WTC11 (cell line): ENCODE results near the gene KIF6. TPM values are rescaled to one million over a fixed set of nuclear protein-coding genes. Genes with fewer than 3 reads are reported as not detected.

ENCODE experiments used
- ATAC-seq: fragments of 200-7000 bp; cut with Tn5 transposase; 2 replicates; pipeline ENCODE4 v1.10.0; 2021; ENCODE audit warnings: mild to moderate bottlenecking, moderate library complexity
- CTCF ChIA-PET: fragments of 300-600 bp; sonication (Branson Sonifier 250); formaldehyde crosslinking; loops from one replicate; lab custom pipeline; 2021; ENCODE audit warnings: antibody characterized with exemption; lab: Charles Lee
- POLR2A ChIA-PET: fragments of 350-600 bp; sonication (Branson Sonifier 250); formaldehyde crosslinking; loops from one replicate; lab custom pipeline; 2021; ENCODE audit warnings: antibody characterized with exemption; lab: Charles Lee
- DNase-seq: peaks from one replicate; pipeline ENCODE4 v3.0.0; 2021; ENCODE audit warnings: low spot score
- H3K27ac Mint-ChIP-seq: 2 replicates; pipeline ENCODE4 v1.8.0; 2021; ENCODE audit warnings: mixed read lengths
- H3K27me3 Mint-ChIP-seq: 2 replicates; pipeline ENCODE4 v1.8.0; 2021; ENCODE audit warnings: low read depth, mild to moderate bottlenecking, moderate library complexity, mixed read lengths
- H3K36me3 Mint-ChIP-seq: 2 replicates; pipeline ENCODE4 v1.8.0; 2021; ENCODE audit warnings: mixed read lengths
- H3K4me1 Mint-ChIP-seq: 2 replicates; pipeline ENCODE4 v1.8.0; 2022; ENCODE audit warnings: mixed read lengths
- H3K4me3 Mint-ChIP-seq: 2 replicates; pipeline ENCODE4 v1.8.0; 2021; ENCODE audit warnings: mild to moderate bottlenecking, moderate library complexity, mixed read lengths
- H3K9me3 Mint-ChIP-seq: 2 replicates; pipeline ENCODE4 v1.8.0; 2021; ENCODE audit warnings: mixed read lengths
- EMX1 ChIP-seq: fragments of 250-450 bp; sonication (Bioruptor Pico); IDR thresholded peaks from 2 replicates; pipeline ENCODE4 v1.8.0; 2021; ENCODE audit warnings: mild to moderate bottlenecking
- ETV6 ChIP-seq: sonication (generic); formaldehyde crosslinking; IDR thresholded peaks from 2 replicates; pipeline ENCODE4 v1.8.1; 2022; ENCODE audit warnings: mild to moderate bottlenecking, missing genetic modification reagents
- GABPB1 ChIP-seq: sonication (generic); formaldehyde crosslinking; IDR thresholded peaks from 2 replicates; pipeline ENCODE4 v1.8.1; 2023; ENCODE audit warnings: mild to moderate bottlenecking, missing genetic modification reagents
- JAZF1 ChIP-seq: fragments of 250-450 bp; sonication (Bioruptor Pico); IDR thresholded peaks from 2 replicates; pipeline ENCODE4 v1.9.0; 2021; ENCODE audit warnings: moderate library complexity, mild to moderate bottlenecking, inconsistent platforms
- KAT7 ChIP-seq: sonication (generic); formaldehyde crosslinking; IDR thresholded peaks from 2 replicates; pipeline ENCODE4 v1.8.1; 2023; ENCODE audit warnings: missing genetic modification reagents, mild to moderate bottlenecking, borderline replicate concordance
- SMAD3 ChIP-seq: sonication (generic); formaldehyde crosslinking; IDR thresholded peaks from 2 replicates; pipeline ENCODE4 v1.8.0; 2022; ENCODE audit warnings: missing genetic modification reagents, mild to moderate bottlenecking, borderline replicate concordance
- TEAD4 ChIP-seq: sonication (generic); formaldehyde crosslinking; IDR thresholded peaks from 2 replicates; pipeline ENCODE4 v1.8.0; 2022; ENCODE audit warnings: mild to moderate bottlenecking, missing genetic modification reagents
- ZNF317 ChIP-seq: sonication (generic); formaldehyde crosslinking; IDR thresholded peaks from 2 replicates; pipeline ENCODE4 v1.8.1; 2023; ENCODE audit warnings: low read depth, mild to moderate bottlenecking, moderate library complexity, missing genetic modification reagents, borderline replicate concordance
- total RNA-seq: library from RNA; stranded (reverse); gene quantifications from 3 replicates; pipeline ENCODE4 v1.2.3, GENCODE V29; 2021
- TF ChIP-seq, protein P1 (sequence below): fragments of 250-450 bp; sonication (Bioruptor Pico); IDR thresholded peaks from 2 replicates; pipeline ENCODE4 v1.9.0; 2021; ENCODE audit warnings: mild to moderate bottlenecking
- TF ChIP-seq, protein P2 (sequence below): sonication (generic); formaldehyde crosslinking; IDR thresholded peaks from 2 replicates; pipeline ENCODE4 v1.8.1; 2023; ENCODE audit warnings: mild to moderate bottlenecking, missing genetic modification reagents, moderate library complexity
- TF ChIP-seq, protein P3 (sequence below): sonication (generic); formaldehyde crosslinking; IDR thresholded peaks from 2 replicates; pipeline ENCODE4 v1.8.0; 2023; ENCODE audit warnings: mild to moderate bottlenecking, missing genetic modification reagents
- TF ChIP-seq, protein P4 (sequence below): fragments of 250-450 bp; sonication (Bioruptor Pico); IDR thresholded peaks from 2 replicates; pipeline ENCODE4 v1.8.0; 2021; ENCODE audit warnings: mild to moderate bottlenecking

The KIF6 gene
- total RNA-seq, 1 experiment from 2014 or later, result 0.57 TPM

DNA sequence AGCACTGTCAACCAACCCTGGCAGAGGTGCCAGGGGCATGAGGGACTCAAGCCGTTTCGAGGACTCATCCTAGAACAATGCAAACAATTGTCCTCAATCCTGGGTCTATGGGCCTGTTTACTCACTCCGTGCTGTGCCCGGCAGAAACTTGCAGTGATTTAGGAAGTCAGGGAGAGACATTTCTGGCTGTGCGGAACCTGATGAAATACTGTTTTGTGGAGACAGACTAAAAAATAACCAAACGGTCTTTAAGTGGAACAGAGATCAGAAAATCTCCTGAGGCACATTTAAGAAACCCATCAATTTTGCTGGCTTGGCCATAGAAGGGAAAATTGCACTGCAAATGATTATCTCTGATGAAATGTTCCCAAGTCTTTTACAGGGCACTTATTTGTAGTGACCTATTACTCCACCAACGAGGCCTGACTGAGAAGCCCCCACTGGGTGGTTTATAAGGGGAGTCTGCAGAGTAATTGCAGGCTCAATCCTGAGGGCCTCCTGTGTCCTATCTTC, 322.9 kb downstream of the KIF6 start:
- DNase-seq (no peak), ATAC-seq (no peak)
- no peaks in the 10 kb centered on the region for H3K27me3 Mint-ChIP-seq
- ChIA-PET POLR2A (no interaction called here), CTCF (no interaction called here)
- no peak overlapping the region for H3K27ac Mint-ChIP-seq
- H3K9me3 Mint-ChIP-seq, result no peaks in the 10 kb centered on the region
- no peak overlapping the region for H3K4me3 Mint-ChIP-seq
- no peaks in the 10 kb centered on the region for H3K4me1 Mint-ChIP-seq
- no peak for TF ChIP-seq ZNF317 (CRISPR knock-in tag)
- no peaks in the 10 kb centered on the region for H3K36me3 Mint-ChIP-seq

DNA sequence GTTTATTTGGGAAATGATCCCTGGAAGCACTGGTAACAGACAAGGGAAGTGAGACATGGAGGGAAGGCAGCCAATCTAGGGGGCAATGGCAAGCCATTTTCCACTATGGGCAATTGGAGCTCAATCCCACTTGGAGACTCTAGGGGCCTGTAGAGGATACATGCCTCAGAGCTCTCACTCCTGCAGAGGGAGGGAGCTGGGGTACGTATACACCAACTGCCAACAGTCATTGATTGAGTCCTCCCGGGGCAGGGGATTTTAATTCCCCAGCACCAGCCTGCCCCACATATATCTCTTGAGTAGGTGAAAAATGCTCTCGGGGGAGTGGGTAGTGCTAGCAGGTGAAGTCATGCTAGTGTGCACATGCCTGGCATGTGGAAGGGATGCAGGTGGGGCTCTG, 323.8 kb downstream of the KIF6 start:
- no peaks in the 10 kb centered on the region for H3K27me3 Mint-ChIP-seq
- TF ChIP-seq ETV6 (CRISPR knock-in tag) (no peak), EMX1 (CRISPR knock-in tag) (no peak)
- TF ChIP-seq, protein P1, sequence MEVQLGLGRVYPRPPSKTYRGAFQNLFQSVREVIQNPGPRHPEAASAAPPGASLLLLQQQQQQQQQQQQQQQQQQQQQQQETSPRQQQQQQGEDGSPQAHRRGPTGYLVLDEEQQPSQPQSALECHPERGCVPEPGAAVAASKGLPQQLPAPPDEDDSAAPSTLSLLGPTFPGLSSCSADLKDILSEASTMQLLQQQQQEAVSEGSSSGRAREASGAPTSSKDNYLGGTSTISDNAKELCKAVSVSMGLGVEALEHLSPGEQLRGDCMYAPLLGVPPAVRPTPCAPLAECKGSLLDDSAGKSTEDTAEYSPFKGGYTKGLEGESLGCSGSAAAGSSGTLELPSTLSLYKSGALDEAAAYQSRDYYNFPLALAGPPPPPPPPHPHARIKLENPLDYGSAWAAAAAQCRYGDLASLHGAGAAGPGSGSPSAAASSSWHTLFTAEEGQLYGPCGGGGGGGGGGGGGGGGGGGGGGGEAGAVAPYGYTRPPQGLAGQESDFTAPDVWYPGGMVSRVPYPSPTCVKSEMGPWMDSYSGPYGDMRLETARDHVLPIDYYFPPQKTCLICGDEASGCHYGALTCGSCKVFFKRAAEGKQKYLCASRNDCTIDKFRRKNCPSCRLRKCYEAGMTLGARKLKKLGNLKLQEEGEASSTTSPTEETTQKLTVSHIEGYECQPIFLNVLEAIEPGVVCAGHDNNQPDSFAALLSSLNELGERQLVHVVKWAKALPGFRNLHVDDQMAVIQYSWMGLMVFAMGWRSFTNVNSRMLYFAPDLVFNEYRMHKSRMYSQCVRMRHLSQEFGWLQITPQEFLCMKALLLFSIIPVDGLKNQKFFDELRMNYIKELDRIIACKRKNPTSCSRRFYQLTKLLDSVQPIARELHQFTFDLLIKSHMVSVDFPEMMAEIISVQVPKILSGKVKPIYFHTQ, result no peak
- TF ChIP-seq, all 79 proteins: peak for 0
- Mint-ChIP-seq H3K4me1 (no peaks in the 10 kb centered on the region; the same call in 1 of the 2 replicates), H3K36me3 (no peaks in the 10 kb centered on the region), H3K27ac (no peak overlapping the region), H3K9me3 (no peaks in the 10 kb centered on the region), H3K4me3 (no peak overlapping the region)
- CTCF ChIA-PET, result interaction anchor here (0.9 to 1.5 kb wide), 4 partner anchors 14 to 39 kb away, joined by 3 to 5 read pairs (median 3); no protein-coding TSS in a partner anchor
- POLR2A ChIA-PET, result no interaction called here
- no peak for DNase-seq
- peak; percentile 57 for ATAC-seq

DNA sequence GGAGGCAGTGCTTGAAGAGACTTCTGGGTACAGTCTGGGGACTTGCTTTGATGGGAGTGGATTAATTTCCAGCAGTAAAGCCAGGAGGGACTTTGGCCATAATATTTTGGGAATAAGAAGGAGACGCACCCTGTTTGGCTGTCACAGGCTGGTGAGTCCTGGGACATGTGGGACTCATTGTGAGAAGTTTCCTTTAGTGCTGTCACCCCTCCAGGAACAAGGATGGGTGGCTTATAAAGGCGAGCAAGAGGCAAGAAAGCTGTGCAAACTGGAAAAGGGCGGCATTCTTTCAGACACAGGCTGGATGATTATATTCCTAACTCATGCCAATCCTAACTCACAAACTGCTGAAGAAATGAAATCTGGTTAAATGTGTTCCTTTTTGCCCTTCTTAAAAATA, 325.2 kb downstream of the KIF6 start:
- TF ChIP-seq GABPB1 (CRISPR knock-in tag), result no peak
- no peak for TF ChIP-seq TEAD4 (CRISPR knock-in tag)
- no peak for TF ChIP-seq ZNF317 (CRISPR knock-in tag)
- TF ChIP-seq SMAD3 (CRISPR knock-in tag), result no peak
- no peak for TF ChIP-seq JAZF1
- TF ChIP-seq, protein P2, sequence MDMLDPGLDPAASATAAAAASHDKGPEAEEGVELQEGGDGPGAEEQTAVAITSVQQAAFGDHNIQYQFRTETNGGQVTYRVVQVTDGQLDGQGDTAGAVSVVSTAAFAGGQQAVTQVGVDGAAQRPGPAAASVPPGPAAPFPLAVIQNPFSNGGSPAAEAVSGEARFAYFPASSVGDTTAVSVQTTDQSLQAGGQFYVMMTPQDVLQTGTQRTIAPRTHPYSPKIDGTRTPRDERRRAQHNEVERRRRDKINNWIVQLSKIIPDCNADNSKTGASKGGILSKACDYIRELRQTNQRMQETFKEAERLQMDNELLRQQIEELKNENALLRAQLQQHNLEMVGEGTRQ (CRISPR knock-in tag), result no peak
- TF ChIP-seq ETV6 (CRISPR knock-in tag), result no peak
- TF ChIP-seq, protein P3, sequence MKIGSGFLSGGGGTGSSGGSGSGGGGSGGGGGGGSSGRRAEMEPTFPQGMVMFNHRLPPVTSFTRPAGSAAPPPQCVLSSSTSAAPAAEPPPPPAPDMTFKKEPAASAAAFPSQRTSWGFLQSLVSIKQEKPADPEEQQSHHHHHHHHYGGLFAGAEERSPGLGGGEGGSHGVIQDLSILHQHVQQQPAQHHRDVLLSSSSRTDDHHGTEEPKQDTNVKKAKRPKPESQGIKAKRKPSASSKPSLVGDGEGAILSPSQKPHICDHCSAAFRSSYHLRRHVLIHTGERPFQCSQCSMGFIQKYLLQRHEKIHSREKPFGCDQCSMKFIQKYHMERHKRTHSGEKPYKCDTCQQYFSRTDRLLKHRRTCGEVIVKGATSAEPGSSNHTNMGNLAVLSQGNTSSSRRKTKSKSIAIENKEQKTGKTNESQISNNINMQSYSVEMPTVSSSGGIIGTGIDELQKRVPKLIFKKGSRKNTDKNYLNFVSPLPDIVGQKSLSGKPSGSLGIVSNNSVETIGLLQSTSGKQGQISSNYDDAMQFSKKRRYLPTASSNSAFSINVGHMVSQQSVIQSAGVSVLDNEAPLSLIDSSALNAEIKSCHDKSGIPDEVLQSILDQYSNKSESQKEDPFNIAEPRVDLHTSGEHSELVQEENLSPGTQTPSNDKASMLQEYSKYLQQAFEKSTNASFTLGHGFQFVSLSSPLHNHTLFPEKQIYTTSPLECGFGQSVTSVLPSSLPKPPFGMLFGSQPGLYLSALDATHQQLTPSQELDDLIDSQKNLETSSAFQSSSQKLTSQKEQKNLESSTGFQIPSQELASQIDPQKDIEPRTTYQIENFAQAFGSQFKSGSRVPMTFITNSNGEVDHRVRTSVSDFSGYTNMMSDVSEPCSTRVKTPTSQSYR (CRISPR knock-in tag), result no peak
- TF ChIP-seq KAT7, result no peak
- TF ChIP-seq, protein P4, sequence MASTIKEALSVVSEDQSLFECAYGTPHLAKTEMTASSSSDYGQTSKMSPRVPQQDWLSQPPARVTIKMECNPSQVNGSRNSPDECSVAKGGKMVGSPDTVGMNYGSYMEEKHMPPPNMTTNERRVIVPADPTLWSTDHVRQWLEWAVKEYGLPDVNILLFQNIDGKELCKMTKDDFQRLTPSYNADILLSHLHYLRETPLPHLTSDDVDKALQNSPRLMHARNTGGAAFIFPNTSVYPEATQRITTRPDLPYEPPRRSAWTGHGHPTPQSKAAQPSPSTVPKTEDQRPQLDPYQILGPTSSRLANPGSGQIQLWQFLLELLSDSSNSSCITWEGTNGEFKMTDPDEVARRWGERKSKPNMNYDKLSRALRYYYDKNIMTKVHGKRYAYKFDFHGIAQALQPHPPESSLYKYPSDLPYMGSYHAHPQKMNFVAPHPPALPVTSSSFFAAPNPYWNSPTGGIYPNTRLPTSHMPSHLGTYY, result no peak
- Mint-ChIP-seq H3K27ac (no peak overlapping the region), H3K4me1 (peaks cover 6% of the 10 kb centered on the region), H3K9me3 (no peaks in the 10 kb centered on the region), H3K27me3 (no peaks in the 10 kb centered on the region), H3K4me3 (no peak overlapping the region), H3K36me3 (no peaks in the 10 kb centered on the region)
- CTCF ChIA-PET, result interaction anchor here (1.5 kb wide), 1 partner anchor 38 kb away, joined by 5 read pairs; no protein-coding TSS in a partner anchor
- DNase-seq (no peak), ATAC-seq (no peak)
- POLR2A ChIA-PET, result no interaction called here
